SK-N-SH (cell line): ENCODE results near the gene ARL3. TPM values are rescaled to one million over a fixed set of nuclear protein-coding genes. Genes with fewer than 3 reads are reported as not detected.
A peak's percentile ranks its signal among the peaks of the same experiment; 100 is the strongest.
"Not testable (repeated sequence)": the region's sequence is repeated elsewhere in the genome, so short reads cannot be mapped to it uniquely, and the experiment has no call there.

Source experiments
- CTCF ChIA-PET: fragments of 300-600, 350-600 bp; formaldehyde crosslinking; extraction: SDS; loops from one replicate; lab custom pipeline; 2021; lab: Yijun Ruan, JAX
- POLR2A ChIA-PET: fragments of 350-600 bp; sonication (Branson Sonifier 250); formaldehyde crosslinking; extraction: SDS; loops from one replicate; lab custom pipeline; 2020; ENCODE audit warnings: antibody characterized with exemption, inconsistent platforms; lab: Yijun Ruan, JAX
- DNase-seq: peaks from one replicate; pipeline ENCODE4 v3.0.0; 2012
- H2AFZ ChIP-seq: fragments of 200-600 bp; sonication (generic); 2 replicates; pipeline ENCODE4 v1.8.1; 2016; ENCODE audit warnings: antibody characterized with exemption, mild to moderate bottlenecking, low read depth
- H3F3A ChIP-seq: fragments of 200-600 bp; sonication (generic); replicated peaks from 2 replicates; pipeline ENCODE3; 2016; ENCODE audit warnings: antibody characterized with exemption, mild to moderate bottlenecking; ENCODE audit not compliant: insufficient read depth
- H3K27ac ChIP-seq, 2 experiments: fragments of 200-500 bp in 1 of 2; fragments of 200-600 bp in 1 of 2; sonication (Bioruptor generic) in 1 of 2; sonication (generic), shearing (Covaris generic) in 1 of 2; 2 replicates each; pipeline versions ENCODE4 v1.5.1 to v1.6.1; 2014 to 2016; ENCODE audit warnings: low read depth in 2 of 2, inconsistent platforms in 1 of 2, low read length in 1 of 2, mild to moderate bottlenecking in 1 of 2, mixed read lengths in 1 of 2
- H3K27me3 ChIP-seq: fragments of 200-600 bp; sonication (generic), shearing (Covaris generic); 2 replicates; pipeline ENCODE4 v1.6.1; 2016; ENCODE audit warnings: mixed run types; ENCODE audit not compliant: insufficient read depth
- H3K36me3 ChIP-seq, 2 experiments: fragments of 200-500 bp in 1 of 2; fragments of 200-600 bp in 1 of 2; sonication (Bioruptor generic) in 1 of 2; sonication (generic) in 1 of 2; replicated peaks in 1 of 2; 2 replicates each; pipeline versions ENCODE3 to v1.5.1; 2014 to 2016; ENCODE audit warnings: low read length in 1 of 2, mild to moderate bottlenecking in 1 of 2; ENCODE audit not compliant: insufficient read depth in 2 of 2, control insufficient read depth in 1 of 2
- H3K4me1 ChIP-seq, 2 experiments: fragments of 200-500 bp in 1 of 2; fragments of 200-600 bp in 1 of 2; sonication (Bioruptor generic) in 1 of 2; sonication (generic), shearing (Covaris generic) in 1 of 2; 2 replicates each; pipeline versions ENCODE4 v1.5.1 to v1.6.1; 2014 to 2016; ENCODE audit warnings: low read depth in 1 of 2, low read length in 1 of 2, mixed run types in 1 of 2; ENCODE audit not compliant: insufficient read depth in 2 of 2, control insufficient read depth in 1 of 2
- H3K4me2 ChIP-seq: fragments of 200-600 bp; sonication (generic), shearing (Covaris generic); 2 replicates; pipeline ENCODE4 v1.6.1; 2017; ENCODE audit warnings: mixed run types
- H3K4me3 ChIP-seq, 2 experiments: fragments of 200-500 bp in 1 of 2; fragments of 200-600 bp in 1 of 2; sonication (Bioruptor generic) in 1 of 2; sonication (generic), shearing (Covaris generic) in 1 of 2; 2 replicates each; pipeline versions ENCODE4 v1.5.1 to v1.8.1; 2014 to 2016; ENCODE audit warnings: low read depth in 2 of 2, inconsistent platforms in 1 of 2, low read length in 1 of 2, mild to moderate bottlenecking in 1 of 2, mixed read lengths in 1 of 2, moderate library complexity in 1 of 2
- H3K79me2 ChIP-seq: fragments of 200-600 bp; sonication (generic); 2 replicates; pipeline ENCODE4 v1.8.1; 2017; ENCODE audit warnings: mild to moderate bottlenecking; ENCODE audit not compliant: insufficient read depth
- H3K9ac ChIP-seq: fragments of 200-600 bp; sonication (generic); 2 replicates; pipeline ENCODE4 v1.6.1; 2017; ENCODE audit warnings: mixed run types
- H3K9me2 ChIP-seq: fragments of 200-600 bp; sonication (generic); 2 replicates; pipeline ENCODE4 v1.6.1; 2017; ENCODE audit warnings: mixed run types
- H3K9me3 ChIP-seq: fragments of 200-600 bp; sonication (generic); 2 replicates; pipeline ENCODE4 v1.6.1; 2017; ENCODE audit warnings: mixed run types, mild to moderate bottlenecking, moderate library complexity
- H4K20me1 ChIP-seq: fragments of 200-600 bp; sonication (generic); 2 replicates; pipeline ENCODE4 v1.6.1; 2017; ENCODE audit warnings: mild to moderate bottlenecking, mixed run types; ENCODE audit not compliant: insufficient read depth
- MEF2A ChIP-seq: IDR thresholded peaks from 2 replicates; pipeline ENCODE4 v1.4.0; 2012; ENCODE audit warnings: low read depth, borderline replicate concordance
- RAD21 ChIP-seq: IDR thresholded peaks from 2 replicates; pipeline ENCODE4 v1.6.1; 2012; ENCODE audit warnings: mild to moderate bottlenecking, low read length
- YY1 ChIP-seq: IDR thresholded peaks from 2 replicates; pipeline ENCODE4 v1.4.0; 2012; ENCODE audit warnings: low read depth, mild to moderate bottlenecking
- WGBS: methylation state at CpG from one replicate; pipeline ENCODE4 v1.1.6; 2017; ENCODE audit warnings: low lambda C conversion rate; 5-methylcytosine and 5-hydroxymethylcytosine counted together
- polyA plus RNA-seq, 3 experiments: library from polyadenylated mRNA; depleted of rRNA; stranded (reverse); fragments of >200 nt; gene quantifications; 2 replicates each; pipeline ENCODE4 v1.2.3, GENCODE V29; 2012
- TF ChIP-seq, protein P1 (sequence below): fragments of 200-600 bp; sonication (generic); IDR thresholded peaks from 2 replicates; pipeline ENCODE4 v1.6.1; 2017; ENCODE audit warnings: antibody characterized with exemption, mild to moderate bottlenecking, moderate library complexity

The ARL3 gene
- polyA plus RNA-seq, 1 of the 3 experiments (the other 2 are of a cell fraction), result 11.2 TPM

DNA sequence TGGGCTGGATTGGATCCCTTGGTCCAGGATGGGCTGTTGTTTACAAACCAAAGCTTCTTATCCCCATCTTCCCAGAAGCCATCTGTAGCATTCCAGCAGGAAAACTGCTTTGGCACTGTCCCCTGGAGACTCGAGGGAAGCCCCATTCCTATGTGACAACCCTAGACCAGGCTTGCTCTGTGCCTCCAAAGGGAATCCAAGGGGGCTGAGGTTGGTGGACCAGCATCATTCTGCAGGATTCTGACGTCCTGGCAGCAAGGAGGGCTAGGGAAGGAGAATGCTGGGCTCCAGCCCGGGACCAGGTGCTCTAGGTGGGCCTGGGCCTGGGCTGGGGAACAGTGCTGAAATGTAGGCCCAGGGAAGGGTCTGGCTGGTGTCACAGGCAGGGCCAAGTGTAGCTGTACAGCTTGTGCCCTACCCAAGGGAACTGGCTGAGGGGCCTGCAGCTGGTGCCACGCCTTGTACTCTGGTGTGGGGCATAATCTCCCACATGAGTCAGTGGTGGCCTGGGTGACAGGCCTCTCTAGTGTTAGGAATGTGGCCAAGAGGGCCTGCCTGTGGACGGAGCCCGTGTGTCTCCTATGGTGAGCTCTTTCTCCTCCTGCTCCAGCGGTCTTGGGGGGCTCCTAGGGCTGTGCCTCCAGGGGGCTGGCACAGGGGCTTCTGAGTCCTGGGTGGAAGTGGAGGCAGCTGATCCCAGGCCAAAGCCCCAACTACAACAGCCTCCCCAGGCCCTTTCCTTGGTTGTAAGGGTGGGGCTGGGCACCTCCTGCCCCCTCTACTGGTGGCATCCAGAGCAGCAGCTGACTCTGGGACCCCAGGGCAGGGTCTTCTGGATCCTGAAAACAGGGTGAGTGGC is 44.8 kb downstream of the ARL3 start:
- H4K20me1 ChIP-seq, result no peaks in the 10 kb centered on the region
- H3K4me3 ChIP-seq, result no peak overlapping the region
- no peaks in the 10 kb centered on the region for H3F3A ChIP-seq
- no peaks in the 10 kb centered on the region for H3K9me2 ChIP-seq
- peak; percentile 76 for DNase-seq
- peak overlapping the region in 1 of 2 experiments; percentile 13; a peak in 1 of 4 replicates for H3K27ac ChIP-seq
- no peaks in the 10 kb centered on the region for H3K79me2 ChIP-seq
- H3K27me3 ChIP-seq, result no peaks in the 10 kb centered on the region
- H3K4me1 ChIP-seq, result peaks cover 17 to 40% of the 10 kb centered on the region in 2 experiments; a peak in 3 of 4 replicates
- ChIA-PET POLR2A (interaction anchor here (1.3 to 3.6 kb wide), 4 partner anchors 9 to 45 kb away, joined by 3 to 25 read pairs (median 8); partner anchors contain the start of genes ARL3 and SFXN2), CTCF (interaction anchor here (0.8 to 12.9 kb wide), 18 partner anchors 9 to 232 kb away, joined by 3 to 123 read pairs (median 5); partner anchors contain the start of genes ACTR1A, ARL3, SFXN2 and SUFU)
- TF ChIP-seq YY1, result no peak
- peak; percentile 13; the same call in 1 of the 2 replicates for TF ChIP-seq RAD21
- TF ChIP-seq, protein P1, sequence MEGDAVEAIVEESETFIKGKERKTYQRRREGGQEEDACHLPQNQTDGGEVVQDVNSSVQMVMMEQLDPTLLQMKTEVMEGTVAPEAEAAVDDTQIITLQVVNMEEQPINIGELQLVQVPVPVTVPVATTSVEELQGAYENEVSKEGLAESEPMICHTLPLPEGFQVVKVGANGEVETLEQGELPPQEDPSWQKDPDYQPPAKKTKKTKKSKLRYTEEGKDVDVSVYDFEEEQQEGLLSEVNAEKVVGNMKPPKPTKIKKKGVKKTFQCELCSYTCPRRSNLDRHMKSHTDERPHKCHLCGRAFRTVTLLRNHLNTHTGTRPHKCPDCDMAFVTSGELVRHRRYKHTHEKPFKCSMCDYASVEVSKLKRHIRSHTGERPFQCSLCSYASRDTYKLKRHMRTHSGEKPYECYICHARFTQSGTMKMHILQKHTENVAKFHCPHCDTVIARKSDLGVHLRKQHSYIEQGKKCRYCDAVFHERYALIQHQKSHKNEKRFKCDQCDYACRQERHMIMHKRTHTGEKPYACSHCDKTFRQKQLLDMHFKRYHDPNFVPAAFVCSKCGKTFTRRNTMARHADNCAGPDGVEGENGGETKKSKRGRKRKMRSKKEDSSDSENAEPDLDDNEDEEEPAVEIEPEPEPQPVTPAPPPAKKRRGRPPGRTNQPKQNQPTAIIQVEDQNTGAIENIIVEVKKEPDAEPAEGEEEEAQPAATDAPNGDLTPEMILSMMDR, result peak; percentile 65
- no peaks in the 10 kb centered on the region for H3K36me3 ChIP-seq
- H3K4me2 ChIP-seq, result no peak overlapping the region
- H3K9me3 ChIP-seq, result no peaks in the 10 kb centered on the region
- no peak overlapping the region for H3K9ac ChIP-seq
- WGBS, result 69% methylated on average over 6 of the region's 7 CpGs
- peak overlapping the region; percentile 75; the same call in 1 of the 2 replicates for H2AFZ ChIP-seq

- 100% methylated on average over 8 of the region's 10 CpGs for WGBS
- ChIA-PET POLR2A (interaction anchor here (3.6 kb wide), 1 partner anchor 23 kb away, joined by 25 read pairs; no protein-coding TSS in a partner anchor), CTCF (interaction anchor here (3.0 to 12.9 kb wide), 5 partner anchors 10 to 43 kb away, joined by 10 to 123 read pairs (median 33); partner anchors contain the start of genes ARL3, SFXN2 and TRIM8)
- no peak overlapping the region for H3K4me2 ChIP-seq
- no peaks in the 10 kb centered on the region for H3K9me2 ChIP-seq
- no peaks in the 10 kb centered on the region for H3K79me2 ChIP-seq
- H3F3A ChIP-seq, result no peaks in the 10 kb centered on the region
- no peak for TF ChIP-seq MEF2A
- H3K4me1 ChIP-seq, result peaks cover 11 to 32% of the 10 kb centered on the region in 2 experiments; a peak in 3 of 4 replicates
- H3K27me3 ChIP-seq, result no peaks in the 10 kb centered on the region
- no peaks in the 10 kb centered on the region for H4K20me1 ChIP-seq
- H3K9me3 ChIP-seq, result no peaks in the 10 kb centered on the region
- H3K9ac ChIP-seq, result no peak overlapping the region
- no peak overlapping the region for H3K4me3 ChIP-seq
- no peak for DNase-seq
- H3K27ac ChIP-seq, result no peak overlapping the region
- H2AFZ ChIP-seq, result no peak overlapping the region
- H3K36me3 ChIP-seq, result no peaks in the 10 kb centered on the region
Measured at GRCh38 chr10:102668326-102669107, 45.7 kb downstream of the ARL3 start.

DNA sequence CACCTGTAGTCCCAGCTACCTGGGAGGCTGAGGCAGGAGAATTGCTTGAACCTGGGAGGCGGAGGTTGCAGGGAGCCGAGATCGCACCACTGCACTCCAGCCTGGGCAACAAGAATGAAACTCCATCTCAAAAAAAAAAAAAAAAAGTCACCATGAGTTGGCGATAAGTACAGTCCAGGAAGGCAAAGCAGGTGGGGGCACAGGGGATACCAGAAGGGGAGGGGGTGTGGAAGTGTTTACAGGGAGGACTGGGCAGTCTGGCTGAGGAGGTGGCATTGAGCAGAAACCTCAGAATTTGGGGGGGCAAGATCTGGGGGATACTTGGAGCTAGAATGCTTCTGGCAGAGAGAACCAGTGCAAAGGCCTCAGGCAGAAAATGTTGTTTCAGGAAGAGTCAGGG is 46.8 kb downstream of the ARL3 start:
- peaks cover 7 to 28% of the 10 kb centered on the region in 2 experiments; a peak in 1 of 4 replicates for H3K4me1 ChIP-seq
- H3K9ac ChIP-seq, DNase-seq, H3K27ac ChIP-seq, H4K20me1 ChIP-seq, H3K4me2 ChIP-seq, H3K27me3 ChIP-seq, H3K9me3 ChIP-seq, H3K79me2 ChIP-seq, H3K9me2 ChIP-seq, POLR2A ChIA-PET, H3K4me3 ChIP-seq, H3F3A ChIP-seq, H3K36me3 ChIP-seq, H2AFZ ChIP-seq: not testable (repeated sequence)
- CTCF ChIA-PET, result interaction anchor here (4.2 to 5.1 kb wide), 2 partner anchors 11 to 17 kb away, joined by 32 to 33 read pairs; no protein-coding TSS in a partner anchor
- 93% methylated on average over 4 of the region's 4 CpGs for WGBS
